ENCODE results near the gene LCTL. TPM values are rescaled to one million over a fixed set of nuclear protein-coding genes. Genes with fewer than 3 reads are reported as not detected.

LCTL gene
- total and polyA plus RNA-seq, 10 of the 15 experiments (the other 5 are each of a cell fraction or from before 2014, with no cell fraction given): 0.07 to 0.76 (median 0.40) TPM; not detected in 5

GRCh38 chr15:66498501-66499386 lies 67.1 kb downstream of the LCTL start (continued):
- TF ChIP-seq E4F1 (IDR thresholded peaks at IDR 0.05; ENCODE audit: borderline replicate concordance, partially characterized antibody) (no peak), STAT3 (IDR thresholded peaks at IDR 0.05; ENCODE audit: low read depth, low read length) (no peak), BACH1 (IDR thresholded peaks at IDR 0.05; ENCODE audit: borderline replicate concordance) (0 out of 2 replicates have a peak, but pooled peaks have one; percentile 69), CTCF (IDR thresholded peaks at IDR 0.05 in 2 of 3, conservative IDR thresholded peaks at IDR 0.05 in 1 of 3; ENCODE audit: control insufficient read depth in 2 of 3, extremely low read depth in 1 of 3, insufficient read depth in 1 of 3, low read depth in 3 of 3, low read length in 3 of 3) (peak in 2 of 3 experiments; percentile 28 to 47; a peak in 2 of 6 replicates), SPI1 (IDR thresholded peaks at IDR 0.05; ENCODE audit: borderline replicate concordance, insufficient read depth, low read depth, low read length) (no peak), IRF3 (IDR thresholded peaks at IDR 0.05) (no peak), TBL1XR1 (IDR thresholded peaks at IDR 0.05; ENCODE audit: low read depth, low read length) (no peak), POLR2A (IDR thresholded peaks at IDR 0.05; ENCODE audit: low read depth, low read length) (no peak), ZNF207 (IDR thresholded peaks at IDR 0.05; ENCODE audit: borderline replicate concordance) (no peak), BMI1 (IDR thresholded peaks at IDR 0.05; ENCODE audit: borderline replicate concordance) (peak; percentile 17; the same call in 1 of the 2 replicates), SMAD5 (IDR thresholded peaks at IDR 0.05; ENCODE audit: low read depth) (no peak; the same call in 1 of the 2 replicates), CREB1 (IDR thresholded peaks at IDR 0.05; ENCODE audit: low read depth) (no peak), MEF2A (IDR thresholded peaks at IDR 0.05; ENCODE audit: insufficient read depth, low read depth, low read length) (no peak), ZBTB33 (IDR thresholded peaks at IDR 0.05) (no peak), RAD21 (IDR thresholded peaks at IDR 0.05; ENCODE audit: insufficient read depth, low read depth, low read length) (peak; percentile 41; the same call in 1 of the 2 replicates), POLR2AphosphoS5 (IDR thresholded peaks at IDR 0.05; ENCODE audit: low read length) (peak; percentile 55), RB1 (IDR thresholded peaks at IDR 0.05; ENCODE audit: borderline replicate concordance) (no peak), GABPA (IDR thresholded peaks at IDR 0.05; ENCODE audit: low read depth) (0 out of 2 replicates have a peak, but pooled peaks have one; percentile 7)

All from GM12878 (cell line).